Right hindlimb (tissue), 1 donor: ENCODE results near the gene POU5F2.

ENCODE experiments used
- DNase-seq: peaks from one replicate; pipeline ENCODE4 v3.0.0-alpha.2; 2018

The POU5F2 gene

GRCh38 chr5:93715761-93716160 is 25.6 kb downstream of the POU5F2 start:
- no peak for DNase-seq

GRCh38 chr5:93715327-93715726 is 26.1 kb downstream of the POU5F2 start:
- DNase-seq, result no peak

GRCh38 chr5:93708442-93708841 is 33.0 kb downstream of the POU5F2 start:
- DNase-seq, result no peak

GRCh38 chr5:93705896-93706295 is 35.5 kb downstream of the POU5F2 start:
- no peak for DNase-seq

GRCh38 chr5:93704996-93705395 is 36.4 kb downstream of the POU5F2 start:
- no peak for DNase-seq

- no peak for DNase-seq
These were observed 49.4 kb downstream of the POU5F2 start for GRCh38 chr5:93691997-93692396.
